A172 (cell line): ENCODE results near the gene TPRG1. TPM values are rescaled to one million over a fixed set of nuclear protein-coding genes. Genes with fewer than 3 reads are reported as not detected.
A peak's percentile ranks its signal among the peaks of the same experiment; 100 is the strongest.

Source experiments
- DNase-seq: peaks from one replicate; pipeline ENCODE4 v3.0.0-alpha.2; 2015; ENCODE audit warnings: low spot score
- total RNA-seq: library from RNA; depleted of rRNA; stranded (reverse); fragments of >200 nt; shearing (Covaris generic); gene quantifications from 2 replicates; pipeline ENCODE4 v1.2.3, GENCODE V29; 2014

The TPRG1 gene
- total RNA-seq, 1 experiment from 2014 or later: 5.4 TPM

DNA sequence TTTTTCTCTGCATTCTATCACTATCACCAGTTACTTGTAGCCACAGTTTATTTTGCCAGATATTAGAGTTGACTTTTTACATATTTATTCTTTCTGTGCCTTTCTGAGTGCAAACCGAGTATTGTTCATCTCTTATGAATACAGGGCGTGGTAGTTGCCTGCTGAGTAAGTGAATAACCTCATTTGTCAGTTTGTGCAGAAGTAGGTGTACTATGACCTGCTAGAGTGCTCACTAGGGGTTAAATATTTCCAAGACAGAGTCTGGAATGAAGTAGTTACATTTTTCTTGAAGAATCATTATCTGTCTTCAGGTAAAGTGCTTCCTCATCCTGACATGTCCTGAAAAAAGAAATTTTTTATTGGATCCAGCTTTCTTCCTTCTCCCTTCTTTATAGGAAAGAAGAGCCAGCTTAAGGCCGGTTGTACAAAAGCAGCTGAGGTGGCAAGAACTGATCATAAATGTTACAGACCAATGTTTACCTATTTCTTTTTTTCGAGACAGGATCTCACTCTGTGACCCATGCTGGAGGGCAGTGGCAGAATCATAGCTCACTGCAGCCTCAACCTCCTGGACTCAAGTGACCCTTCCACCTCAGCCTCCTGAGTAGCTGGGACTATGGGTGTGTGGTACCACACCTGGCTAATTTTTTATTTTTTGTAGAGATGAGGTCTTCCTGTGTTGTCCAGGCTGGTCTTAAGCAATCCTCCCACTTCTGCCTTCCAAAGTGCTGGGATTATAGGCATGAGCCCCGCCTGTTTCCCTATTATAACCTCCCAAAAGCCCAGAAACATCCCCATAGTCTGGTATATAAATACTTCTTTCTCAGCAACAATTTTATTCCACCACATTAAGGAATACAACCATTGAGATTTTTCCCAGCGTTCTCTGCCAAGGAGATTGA is 182.5 kb downstream of the TPRG1 start:
- no peak for DNase-seq

DNA sequence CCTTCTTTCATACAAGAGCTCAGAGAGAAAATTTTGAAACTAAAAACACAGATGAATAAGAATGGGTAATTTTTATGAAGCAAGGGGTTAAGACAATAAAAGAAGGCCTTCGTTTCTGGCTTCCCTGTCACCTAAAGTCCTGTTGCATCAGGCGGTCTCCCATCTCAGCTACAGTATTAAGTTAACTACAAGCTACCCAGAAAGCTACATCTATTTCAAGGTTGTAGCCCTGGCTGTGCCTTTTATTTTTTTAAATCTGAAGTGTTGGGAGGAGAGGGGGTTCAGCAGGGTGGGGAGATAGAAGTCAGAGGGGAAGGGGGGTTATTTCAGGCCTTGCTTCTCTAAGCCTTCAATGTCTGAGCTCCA is 183.3 kb downstream of the TPRG1 start:
- DNase-seq: no peak

DNA sequence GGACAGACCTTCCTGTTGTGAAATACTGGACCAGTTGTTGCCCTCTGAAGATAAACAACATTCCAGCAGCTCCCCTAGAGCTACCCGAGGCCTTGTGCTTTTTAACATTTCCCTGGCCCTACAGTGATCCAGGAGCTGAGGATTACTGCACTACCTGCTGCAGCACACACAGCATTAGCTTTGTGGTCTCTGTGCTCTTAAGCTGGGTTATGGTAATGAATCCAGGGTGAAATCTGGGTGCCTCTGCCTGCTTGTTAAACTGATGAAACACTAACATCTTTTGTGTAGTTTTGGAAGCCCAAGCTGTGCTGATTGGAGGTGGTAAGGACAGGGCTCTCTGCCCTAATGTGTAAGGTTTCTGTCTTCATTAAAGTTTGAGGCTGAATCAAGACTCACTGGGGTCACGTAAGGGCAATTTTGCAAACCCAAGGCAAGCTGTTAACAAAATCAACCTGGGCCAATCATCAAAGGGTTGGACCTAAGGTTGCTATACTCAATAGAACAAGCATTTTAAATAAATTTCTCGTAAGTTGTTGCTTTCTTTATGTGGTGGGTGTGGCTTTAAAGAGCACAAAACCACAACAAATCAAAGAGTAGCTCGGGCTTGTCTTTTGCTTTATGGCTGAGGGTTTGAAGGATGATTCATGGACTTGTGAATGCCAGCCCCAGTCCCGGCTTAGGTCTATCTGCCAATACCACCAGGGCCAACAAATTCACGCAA is 183.9 kb downstream of the TPRG1 start:
- peak; percentile 67 for DNase-seq

DNA sequence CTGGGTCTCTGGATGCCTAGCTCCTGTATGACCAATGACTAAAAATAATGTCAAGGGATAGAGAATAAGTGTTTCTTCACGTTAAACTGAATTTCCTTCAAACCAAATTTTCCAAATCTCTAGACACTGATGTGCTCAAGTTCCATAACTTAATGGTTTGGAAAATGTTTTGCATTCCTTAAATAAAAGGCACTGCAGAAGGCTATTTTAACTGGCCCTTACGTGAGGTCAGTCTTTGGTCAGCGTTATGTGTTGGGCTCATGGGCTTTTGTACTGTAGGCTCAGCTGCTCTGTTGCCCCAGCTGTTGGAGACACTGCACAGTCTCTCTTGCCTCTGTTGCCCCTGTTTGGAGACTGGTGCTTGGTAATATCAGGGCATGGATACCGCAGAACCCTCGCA is 188.5 kb downstream of the TPRG1 start:
- no peak for DNase-seq

DNA sequence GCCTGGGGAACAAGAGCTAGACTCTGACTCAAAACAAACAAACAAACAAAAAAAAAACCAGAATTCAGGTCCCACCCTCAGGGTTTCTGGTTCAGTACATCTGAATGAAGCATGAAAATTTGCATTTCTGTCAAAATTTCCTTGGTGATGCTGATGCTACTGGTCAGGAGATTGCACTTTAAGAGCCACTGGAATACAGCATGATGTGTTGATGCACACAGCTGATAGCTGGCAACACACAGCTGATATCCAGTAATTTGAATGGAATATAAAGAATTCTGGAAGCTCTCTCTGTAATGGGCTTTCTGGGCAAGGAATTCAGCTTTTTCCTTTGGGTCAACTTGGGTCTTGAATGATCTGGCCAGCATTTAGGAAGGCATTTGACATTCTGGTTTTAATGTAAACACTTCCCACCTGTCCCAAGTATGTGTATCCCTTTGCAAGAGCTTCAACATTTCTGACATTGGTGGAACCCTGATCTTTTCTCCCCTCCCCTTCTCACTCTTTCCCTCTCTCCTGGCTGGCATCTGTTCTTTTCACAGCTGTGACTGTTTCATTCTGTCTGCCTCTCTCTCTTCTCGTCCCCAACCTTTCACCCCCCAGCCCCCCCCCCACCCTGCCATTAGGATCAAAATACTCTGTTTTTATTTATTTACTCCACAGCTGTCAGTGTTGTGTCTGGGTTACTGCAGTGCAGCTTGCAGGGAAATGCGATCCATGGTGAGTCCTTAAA is 189.5 kb downstream of the TPRG1 start:
- DNase-seq: no peak

DNA sequence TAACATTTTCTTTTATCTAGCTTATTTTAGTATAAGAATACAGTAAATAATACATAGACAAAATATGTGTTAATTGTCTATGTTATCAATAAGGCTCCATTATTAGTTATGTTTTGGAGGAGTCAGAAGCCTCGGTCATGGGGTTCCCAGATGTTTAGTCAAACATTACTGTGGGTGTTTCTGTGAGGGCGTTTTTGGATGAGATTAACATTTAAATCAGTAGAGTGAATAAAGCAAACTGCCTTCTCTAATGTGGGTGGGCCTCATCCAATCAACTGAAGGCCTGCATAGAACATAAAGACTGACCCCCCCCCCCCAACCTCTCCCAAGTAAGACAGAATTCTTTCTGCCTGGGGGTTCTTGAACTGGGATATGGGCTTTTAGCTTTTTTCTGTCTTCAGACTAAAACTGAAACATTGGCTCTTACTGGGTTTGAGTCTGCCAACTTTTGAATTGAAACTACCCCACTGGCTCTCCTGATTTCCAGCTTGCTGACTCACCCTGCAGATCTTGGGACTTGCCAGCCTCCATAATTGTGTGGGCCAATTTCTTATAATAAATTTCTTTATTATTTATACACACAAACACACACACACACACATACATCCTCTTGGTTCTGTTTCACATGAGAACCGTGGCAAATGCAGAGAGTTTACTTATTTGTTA is 192.0 kb downstream of the TPRG1 start:
- no peak for DNase-seq

DNA sequence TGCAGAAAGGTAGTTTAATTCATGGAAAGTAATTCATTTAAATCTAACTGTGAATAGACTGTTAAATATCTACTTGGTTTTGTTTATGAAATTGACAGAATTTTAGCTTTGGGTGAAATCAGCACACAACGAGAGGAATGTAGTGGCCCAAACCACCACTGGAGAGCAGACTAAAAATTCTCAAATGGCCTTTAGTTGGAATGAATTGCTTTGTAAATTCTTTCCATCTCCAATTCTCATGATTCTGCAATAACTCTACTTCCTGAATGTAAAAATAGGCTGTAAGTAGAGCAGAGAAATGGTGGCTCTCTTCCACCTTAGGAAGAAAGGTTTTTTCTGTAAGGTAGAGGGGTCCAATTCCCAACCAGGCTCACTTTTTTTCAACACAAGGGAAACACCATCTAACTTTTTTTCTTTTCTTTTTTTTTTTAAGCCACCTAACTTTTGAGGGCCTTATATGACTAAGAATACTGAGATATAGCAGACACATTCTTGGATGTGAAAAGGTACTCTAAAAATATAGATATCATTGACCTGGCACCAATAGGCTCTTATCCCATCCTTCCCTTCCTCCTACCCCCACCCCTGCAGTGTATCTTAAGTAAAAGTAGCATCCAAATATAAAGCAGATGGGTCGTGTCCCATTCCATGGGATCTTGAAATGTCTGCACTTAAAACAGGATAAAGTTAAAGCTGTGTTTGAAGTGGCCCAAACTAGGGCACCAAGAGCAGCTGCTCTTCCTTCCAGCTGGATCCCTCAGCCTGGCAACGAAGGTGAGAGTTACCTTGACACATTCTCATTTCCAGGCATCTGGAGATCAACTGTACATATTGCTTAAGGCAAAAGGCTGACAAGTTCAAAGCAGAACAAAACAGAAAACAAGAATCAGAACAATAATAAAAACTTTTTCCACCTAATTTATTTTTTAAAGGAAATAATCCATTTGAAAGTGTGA is 194.1 kb downstream of the TPRG1 start:
- no peak for DNase-seq

DNA sequence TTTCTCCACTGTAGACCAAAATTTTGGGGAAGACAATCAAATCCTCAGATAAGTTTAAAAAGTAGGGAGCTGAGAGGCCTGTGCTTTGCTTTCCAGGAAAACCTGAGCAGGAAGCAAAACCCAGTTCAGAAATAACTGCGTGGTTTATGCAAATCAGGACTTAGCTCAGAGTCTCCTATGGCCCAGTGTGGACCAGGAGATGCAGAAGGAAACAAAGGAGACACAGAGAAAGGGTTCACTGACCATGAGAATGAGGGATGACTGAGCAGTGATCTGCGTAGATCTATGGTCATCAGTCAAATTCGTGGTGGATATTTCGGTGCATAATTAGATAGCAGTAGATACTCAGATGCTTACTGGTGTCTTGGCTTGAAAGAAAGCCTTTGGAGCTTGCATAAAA is 196.6 kb downstream of the TPRG1 start:
- no peak for DNase-seq

DNA sequence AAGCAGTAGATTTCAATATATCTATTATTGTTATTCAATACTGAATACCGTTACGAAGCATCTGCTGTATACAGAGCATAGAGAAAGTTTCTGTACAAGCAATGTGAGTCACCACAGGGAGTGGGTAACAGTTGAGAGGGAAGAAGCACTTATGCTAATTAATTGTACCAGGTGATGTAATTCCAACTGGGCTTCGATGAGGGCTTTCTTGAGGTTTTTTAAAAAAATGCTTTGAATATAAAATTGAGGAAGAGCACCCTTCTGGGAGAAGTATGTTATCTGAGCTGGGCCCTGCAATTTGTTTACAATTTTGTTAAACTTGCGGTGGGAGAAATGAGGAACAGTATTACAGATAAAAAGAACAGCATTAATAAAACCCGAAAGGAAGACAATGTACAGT is 197.9 kb downstream of the TPRG1 start:
- no peak for DNase-seq

DNA sequence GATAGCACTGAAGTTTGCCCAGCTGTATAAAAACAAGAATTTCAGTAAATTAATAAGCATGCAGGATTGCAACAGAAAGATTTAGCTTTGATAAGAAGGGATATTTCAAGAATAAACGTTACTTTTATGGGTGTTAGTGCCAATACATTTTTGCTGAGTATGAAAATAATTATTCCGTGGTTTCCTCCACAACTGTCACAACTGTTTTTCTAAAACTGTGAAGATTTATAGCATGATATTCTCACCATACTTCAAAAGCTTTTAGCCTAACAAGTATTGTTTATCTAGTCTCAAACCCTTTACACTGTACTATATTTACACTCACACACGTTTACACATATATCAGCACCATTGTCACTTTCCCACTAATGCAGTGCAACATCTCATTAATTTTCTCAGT is 200.5 kb downstream of the TPRG1 start:
- no peak for DNase-seq
